Tibial nerve (tissue), 4 donors: ENCODE data around the gene GRM8. TPM values are rescaled to one million over a fixed set of nuclear protein-coding genes. Genes with fewer than 3 reads are reported as not detected.

Source experiments
- DNase-seq, 2 donors: peaks; one replicate each; pipeline ENCODE4 v3.0.0-alpha.2; 2019; ENCODE audit warnings: low spot score in 2 of 2
- H3K27ac ChIP-seq, 4 donors: fragments of 200-600 bp; sonication (generic) in 3 of 4; one replicate each; pipeline ENCODE4 v1.5.1; 2017 to 2019; ENCODE audit warnings: mild to moderate bottlenecking in 1 of 4
- H3K27me3 ChIP-seq, 2 donors: fragments of 200-600 bp; sonication (generic) in 1 of 2; one replicate each; pipeline versions ENCODE4 v1.5.1 to v1.6.0; 2017 to 2019
- H3K36me3 ChIP-seq, 3 donors: fragments of 200-600 bp; sonication (generic); one replicate each; pipeline ENCODE4 v1.5.1; 2018 to 2019
- H3K4me1 ChIP-seq, 4 donors: fragments of 200-600 bp; sonication (generic) in 3 of 4; one replicate each; pipeline ENCODE4 v1.5.1; 2017 to 2019
- H3K4me3 ChIP-seq, 4 donors: fragments of 200-600 bp; sonication (generic) in 3 of 4; one replicate each; pipeline ENCODE4 v1.5.1; 2017 to 2019; ENCODE audit warnings: mild to moderate bottlenecking in 1 of 4, moderate library complexity in 1 of 4
- H3K9me3 ChIP-seq, 4 donors: fragments of 200-600 bp; sonication (generic) in 3 of 4; one replicate each; pipeline ENCODE4 v1.5.1; 2017 to 2019
- EP300 ChIP-seq, 2 donors: sonication (generic); formaldehyde crosslinking; IDR thresholded peaks; one replicate each; pipeline ENCODE4 v1.6.1; 2017; ENCODE audit warnings: antibody characterized with exemption in 2 of 2, mild to moderate bottlenecking in 1 of 2
- POLR2A ChIP-seq, 2 donors: fragments of 450-650 bp; IDR thresholded peaks; one replicate each; pipeline ENCODE4 v1.6.1; 2017; ENCODE audit warnings: antibody characterized with exemption in 2 of 2, mild to moderate bottlenecking in 2 of 2, moderate library complexity in 2 of 2
- WGBS, 2 donors: methylation state at CpG; one replicate each; pipeline ENCODE4 v1.1.5; 2018; 5-methylcytosine and 5-hydroxymethylcytosine counted together
- small RNA-seq: library from RNA; depleted of rRNA; stranded (forward); fragments of <200 nt; gene quantifications from one replicate; pipeline ENCODE3, GENCODE V24; 2016
- total RNA-seq, 4 donors: library from RNA; depleted of rRNA; stranded (reverse); fragments of >200 nt; gene quantifications; one replicate each; pipeline ENCODE4 v1.1.0, GENCODE V29; 2016
- TF ChIP-seq, protein P1 (sequence below), 5 experiments: fragments of 200-600 bp in 3 of 5; fragments of 450-650 bp in 2 of 5; sonication (generic) in 3 of 5; IDR thresholded peaks; one replicate each; pipeline ENCODE4 v1.5.1; 2016 to 2019; ENCODE audit warnings: antibody characterized with exemption in 5 of 5, mild to moderate bottlenecking in 3 of 5, moderate library complexity in 2 of 5

GRM8 gene
- total RNA-seq, 4 donors from 2014 or later = 0.59 to 1.5 (median 1.1) TPM

DNA sequence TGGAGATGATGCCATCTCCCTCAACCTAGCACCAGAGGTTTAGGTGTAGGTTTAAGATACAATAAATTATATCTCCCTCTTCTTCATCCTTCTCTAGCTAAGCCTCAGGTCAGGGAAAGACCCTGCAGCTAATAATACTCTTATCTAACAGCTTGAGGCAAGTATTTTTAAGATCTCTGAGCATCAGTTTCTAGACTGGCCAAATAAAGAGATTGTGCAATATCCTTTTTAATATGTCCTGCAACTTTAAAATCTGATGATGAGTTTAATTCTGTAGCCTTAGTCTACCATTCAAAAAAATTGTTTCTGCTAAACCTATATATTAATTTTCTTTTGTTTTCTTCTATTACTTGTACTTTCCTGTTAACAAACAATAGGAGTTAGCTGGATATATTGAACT, 850.8 kb downstream of the GRM8 start:
- Histone ChIP-seq H3K4me1 (no peaks in the 10 kb centered on the region), H3K36me3 (no peaks in the 10 kb centered on the region), H3K4me3 (no peak overlapping the region), H3K27ac (no peak overlapping the region), H3K27me3 (no peaks in the 10 kb centered on the region), H3K9me3 (no peaks in the 10 kb centered on the region)
- DNase-seq = no peak
- TF ChIP-seq EP300 (IDR thresholded peaks at IDR 0.05) (no peak), POLR2A (IDR thresholded peaks at IDR 0.05) (no peak)

DNA sequence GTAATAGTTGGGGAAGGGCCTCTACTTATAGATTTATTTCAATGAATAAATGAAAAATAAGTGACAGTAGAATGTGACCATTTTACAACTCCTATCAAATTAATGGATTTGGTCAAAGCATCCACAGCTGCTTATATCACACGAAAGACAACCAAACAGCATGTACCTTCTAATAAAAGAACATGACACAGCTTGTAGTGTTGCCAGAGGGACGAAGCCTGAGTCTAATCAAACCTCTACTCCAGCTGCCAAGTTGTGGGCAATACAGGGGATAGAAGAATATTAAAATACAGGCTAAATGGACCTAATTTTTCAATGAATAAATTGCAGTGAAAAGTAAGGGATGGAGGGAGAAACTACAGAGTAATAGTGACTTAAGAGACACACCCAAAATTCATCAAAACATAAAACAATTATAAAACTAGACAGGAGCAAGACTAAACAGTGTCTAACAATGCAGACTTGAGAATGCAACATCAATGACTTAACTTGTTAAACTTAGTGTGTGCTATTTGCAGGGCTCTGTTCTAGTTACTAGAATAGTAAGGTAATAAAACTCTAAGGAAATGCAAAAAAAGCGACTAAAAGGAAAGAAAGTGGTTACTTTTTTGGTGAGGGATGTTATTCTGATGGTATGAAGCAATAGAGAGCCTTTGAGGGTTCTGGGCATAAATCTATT, 853.8 kb downstream of the GRM8 start:
- TF ChIP-seq POLR2A (IDR thresholded peaks at IDR 0.05) = no peak
- TF ChIP-seq EP300 (IDR thresholded peaks at IDR 0.05) = no peak
- TF ChIP-seq, protein P1, sequence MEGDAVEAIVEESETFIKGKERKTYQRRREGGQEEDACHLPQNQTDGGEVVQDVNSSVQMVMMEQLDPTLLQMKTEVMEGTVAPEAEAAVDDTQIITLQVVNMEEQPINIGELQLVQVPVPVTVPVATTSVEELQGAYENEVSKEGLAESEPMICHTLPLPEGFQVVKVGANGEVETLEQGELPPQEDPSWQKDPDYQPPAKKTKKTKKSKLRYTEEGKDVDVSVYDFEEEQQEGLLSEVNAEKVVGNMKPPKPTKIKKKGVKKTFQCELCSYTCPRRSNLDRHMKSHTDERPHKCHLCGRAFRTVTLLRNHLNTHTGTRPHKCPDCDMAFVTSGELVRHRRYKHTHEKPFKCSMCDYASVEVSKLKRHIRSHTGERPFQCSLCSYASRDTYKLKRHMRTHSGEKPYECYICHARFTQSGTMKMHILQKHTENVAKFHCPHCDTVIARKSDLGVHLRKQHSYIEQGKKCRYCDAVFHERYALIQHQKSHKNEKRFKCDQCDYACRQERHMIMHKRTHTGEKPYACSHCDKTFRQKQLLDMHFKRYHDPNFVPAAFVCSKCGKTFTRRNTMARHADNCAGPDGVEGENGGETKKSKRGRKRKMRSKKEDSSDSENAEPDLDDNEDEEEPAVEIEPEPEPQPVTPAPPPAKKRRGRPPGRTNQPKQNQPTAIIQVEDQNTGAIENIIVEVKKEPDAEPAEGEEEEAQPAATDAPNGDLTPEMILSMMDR (IDR thresholded peaks at IDR 0.05) = no peak
- 78 to 86% methylated on average over 3 of the region's 3 CpGs for WGBS, 2 donors

DNA sequence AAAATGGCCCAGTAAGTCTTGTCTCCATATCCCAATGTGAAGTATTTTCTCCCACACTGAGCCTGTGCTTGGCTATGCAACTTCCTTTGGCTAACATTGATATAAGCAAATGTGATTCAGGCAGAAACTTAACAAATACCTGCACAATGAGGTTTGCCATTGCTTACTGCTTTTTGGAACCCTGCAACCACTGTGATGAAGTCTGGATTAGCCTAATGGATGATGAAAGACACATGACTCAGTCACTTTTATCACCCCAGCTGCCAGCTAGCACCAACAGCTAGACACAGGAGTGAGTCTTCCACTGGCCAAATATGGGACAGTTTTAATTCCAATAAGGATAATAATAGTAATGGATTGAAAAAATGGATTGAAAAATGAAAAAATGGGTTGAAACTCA, 854.5 kb downstream of the GRM8 start:
- H3K9me3 ChIP-seq = no peaks in the 10 kb centered on the region
- H3K36me3 ChIP-seq = no peaks in the 10 kb centered on the region
- DNase-seq = no peak
- no peaks in the 10 kb centered on the region for H3K27me3 ChIP-seq
- H3K4me3 ChIP-seq = no peak overlapping the region
- no peaks in the 10 kb centered on the region for H3K4me1 ChIP-seq
- H3K27ac ChIP-seq = no peak overlapping the region
- TF ChIP-seq, protein P1 (IDR thresholded peaks at IDR 0.05) = no peak
- no peak for TF ChIP-seq POLR2A (IDR thresholded peaks at IDR 0.05)
- TF ChIP-seq EP300 (IDR thresholded peaks at IDR 0.05) = no peak

More for the DNA sequence above, 853.8 kb downstream of the GRM8 start:
- no peak overlapping the region for H3K4me3 ChIP-seq
- DNase-seq = no peak
- no peaks in the 10 kb centered on the region for H3K4me1 ChIP-seq
- no peaks in the 10 kb centered on the region for H3K27me3 ChIP-seq
- no peaks in the 10 kb centered on the region for H3K36me3 ChIP-seq
- H3K27ac ChIP-seq = no peak overlapping the region
- no peaks in the 10 kb centered on the region for H3K9me3 ChIP-seq

DNA sequence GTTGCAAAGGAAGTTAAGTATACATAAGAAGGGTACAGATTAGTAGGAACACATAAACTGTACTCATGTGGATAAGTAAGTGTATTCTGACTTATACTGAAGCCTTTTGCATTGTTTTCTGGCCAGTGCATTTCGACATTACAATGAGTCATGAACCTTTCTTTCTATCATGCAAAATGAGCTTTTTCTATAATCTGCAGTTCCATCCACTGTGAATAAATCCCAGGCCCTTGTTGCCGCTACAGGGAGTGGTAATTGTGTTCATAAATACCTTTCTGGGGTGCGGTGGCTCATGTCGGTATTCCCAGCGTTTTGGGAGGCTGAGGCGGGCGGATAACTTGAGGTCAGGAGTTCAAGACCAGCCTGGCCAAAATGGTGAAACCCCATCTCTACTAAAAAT, 858.3 kb downstream of the GRM8 start:
- no peaks in the 10 kb centered on the region for H3K9me3 ChIP-seq
- no peaks in the 10 kb centered on the region for H3K27me3 ChIP-seq
- H3K36me3 ChIP-seq = no peaks in the 10 kb centered on the region
- H3K4me1 ChIP-seq = no peaks in the 10 kb centered on the region
- WGBS, 2 donors = 75 to 78% methylated on average over 7 of the region's 7 CpGs
- TF ChIP-seq, protein P1 (IDR thresholded peaks at IDR 0.05) = no peak
- TF ChIP-seq EP300 (IDR thresholded peaks at IDR 0.05) = no peak
- TF ChIP-seq POLR2A (IDR thresholded peaks at IDR 0.05) = no peak
- H3K27ac ChIP-seq = no peak overlapping the region
- no peak overlapping the region for H3K4me3 ChIP-seq
- DNase-seq = no peak

Small RNAs within 50 kb of the gene (small RNA-seq; reads per million reads assigned to genes)
- 0.47 reads per million for gene MIR592

Other genes with a start within 250 kb of the GRM8 start
- 10 to 100 TPM; 27.3 to 50.0 (median 33.9) TPM for gene ZNF800, start 139.8 kb upstream of the GRM8 start, total RNA-seq